Loucy (cell line): ENCODE results near the gene SUN1.
A peak's percentile ranks its signal among the peaks of the same experiment; 100 is the strongest.

Experiments
- H2AFZ ChIP-seq: fragments of 200-600 bp; sonication (generic); 2 replicates; pipeline ENCODE4 v1.6.0; 2016; ENCODE audit warnings: antibody characterized with exemption, mild to moderate bottlenecking, low read length, moderate library complexity
- H3F3A ChIP-seq: fragments of 200-600 bp; 2 replicates; pipeline ENCODE4 v1.6.0; 2016; ENCODE audit warnings: antibody characterized with exemption, low read depth, mild to moderate bottlenecking
- H3K27me3 ChIP-seq: fragments of 200-600 bp; sonication (generic); 2 replicates; pipeline ENCODE4 v1.6.1; 2014; ENCODE audit warnings: low read length, mild to moderate bottlenecking; ENCODE audit not compliant: insufficient read depth, poor library complexity, severe bottlenecking
- H3K36me3 ChIP-seq: fragments of 200-600 bp; sonication (generic); 2 replicates; pipeline ENCODE4 v1.6.1; 2016; ENCODE audit warnings: low read length; ENCODE audit not compliant: insufficient read depth
- H3K4me1 ChIP-seq: fragments of 200-600 bp; sonication (generic); 2 replicates; pipeline ENCODE4 v1.5.1; 2014; ENCODE audit warnings: low read length, mild to moderate bottlenecking; ENCODE audit not compliant: insufficient read depth, poor library complexity, severe bottlenecking
- H3K4me2 ChIP-seq: fragments of 200-600 bp; sonication (generic); 2 replicates; pipeline ENCODE4 v1.6.0; 2014; ENCODE audit warnings: antibody characterized with exemption, low read length, low read depth, mild to moderate bottlenecking; ENCODE audit not compliant: poor library complexity, severe bottlenecking
- H3K4me3 ChIP-seq: fragments of 200-600 bp; sonication (generic); 2 replicates; pipeline ENCODE4 v1.5.1; 2014; ENCODE audit warnings: low read length, mild to moderate bottlenecking, mixed read lengths; ENCODE audit not compliant: poor library complexity, severe bottlenecking
- H3K79me2 ChIP-seq: fragments of 200-600 bp; sonication (generic); 2 replicates; pipeline ENCODE4 v1.6.1; 2014; ENCODE audit warnings: low read length; ENCODE audit not compliant: insufficient read depth
- H3K9ac ChIP-seq: fragments of 200-600 bp; sonication (generic); 2 replicates; pipeline ENCODE4 v1.6.0; 2014; ENCODE audit warnings: mild to moderate bottlenecking, low read depth, low read length, moderate library complexity; ENCODE audit not compliant: poor library complexity, severe bottlenecking
- H3K9me2 ChIP-seq: fragments of 200-600 bp; sonication (generic); replicated peaks from 2 replicates; pipeline ENCODE4 v1.6.1; 2016; ENCODE audit warnings: low read depth, low read length, mixed read lengths
- H3K9me3 ChIP-seq: fragments of 200-600 bp; sonication (generic); 2 replicates; pipeline ENCODE4 v1.6.1; 2014; ENCODE audit warnings: mild to moderate bottlenecking, antibody characterized with exemption, low read length, low read depth; ENCODE audit not compliant: insufficient read depth
- H4K20me1 ChIP-seq: fragments of 200-600 bp; sonication (generic); 2 replicates; pipeline ENCODE4 v1.6.0; 2014; ENCODE audit warnings: antibody characterized with exemption, low read length, mild to moderate bottlenecking; ENCODE audit not compliant: insufficient read depth, poor library complexity, severe bottlenecking
- CTCF ChIP-seq: fragments of 200-600 bp; sonication (generic); conservative IDR thresholded peaks from 2 replicates; pipeline ENCODE4 v1.5.1; 2014; ENCODE audit warnings: mild to moderate bottlenecking, antibody characterized with exemption, low read length
- EZH2phosphoT487 ChIP-seq: fragments of 200-600 bp; IDR thresholded peaks from 2 replicates; pipeline ENCODE4 v1.6.1; 2018; ENCODE audit warnings: antibody characterized with exemption, mild to moderate bottlenecking, moderate library complexity, borderline replicate concordance

SUN1 gene

GRCh38 chr7:876077-876971 is 44.0 kb downstream of the SUN1 start, which contains the start of gene GET4:
Gene GET4 (plus strand): TSS chr7:876554. CDS start chr7:876646, 92 bp downstream.
- H4K20me1 ChIP-seq: peaks cover 31% of the 10 kb centered on the region
- peaks cover 21% of the 10 kb centered on the region for H3K4me1 ChIP-seq
- H3K9ac ChIP-seq: peak within 1 kb of the TSS; percentile 97
- H2AFZ ChIP-seq: peak within 1 kb of the TSS; percentile 76
- H3K9me3 ChIP-seq: no peaks in the 10 kb centered on the region
- peak within 1 kb of the TSS; percentile 95 for H3K4me3 ChIP-seq
- H3K27me3 ChIP-seq: no peaks in the 10 kb centered on the region
- H3K36me3 ChIP-seq: peaks cover 16% of the 10 kb centered on the region; the same call in 1 of the 2 replicates
- no peaks in the 10 kb centered on the region for H3K9me2 ChIP-seq
- H3F3A ChIP-seq: peaks cover 19% of the 10 kb centered on the region
- H3K79me2 ChIP-seq: peaks cover 44% of the 10 kb centered on the region
- no peak for TF ChIP-seq CTCF
- peak within 1 kb of the TSS; percentile 93 for H3K4me2 ChIP-seq

GRCh38 chr7:876972-877311 is 44.7 kb downstream of the SUN1 start:
- TF ChIP-seq CTCF (no peak), EZH2phosphoT487 (no peak)

GRCh38 chr7:877312-878232 is 45.3 kb downstream of the SUN1 start:
- peaks cover 6% of the 10 kb centered on the region; the same call in 1 of the 2 replicates for H3K36me3 ChIP-seq
- no peak for TF ChIP-seq CTCF
- no peak for TF ChIP-seq EZH2phosphoT487
- H3K79me2 ChIP-seq: peaks cover 57% of the 10 kb centered on the region
- H2AFZ ChIP-seq: no peak overlapping the region
- peak overlapping the region; percentile 97 for H3K9ac ChIP-seq
- H3F3A ChIP-seq: peaks cover 19% of the 10 kb centered on the region
- H3K4me1 ChIP-seq: peaks cover 21% of the 10 kb centered on the region
- H3K9me3 ChIP-seq: no peaks in the 10 kb centered on the region
- peak overlapping the region; percentile 93 for H3K4me2 ChIP-seq
- H4K20me1 ChIP-seq: peaks cover 41% of the 10 kb centered on the region
- H3K4me3 ChIP-seq: peak overlapping the region; percentile 95
- H3K27me3 ChIP-seq: no peaks in the 10 kb centered on the region
- no peaks in the 10 kb centered on the region for H3K9me2 ChIP-seq

More at GRCh38 chr7:876972-877311, 44.7 kb downstream of the SUN1 start:
- H2AFZ ChIP-seq: peak overlapping the region; percentile 76
- peaks cover 36% of the 10 kb centered on the region for H4K20me1 ChIP-seq
- peak overlapping the region; percentile 93 for H3K4me2 ChIP-seq
- H3K36me3 ChIP-seq: peaks cover 12% of the 10 kb centered on the region; the same call in 1 of the 2 replicates
- no peaks in the 10 kb centered on the region for H3K9me2 ChIP-seq
- peak overlapping the region; percentile 95 for H3K4me3 ChIP-seq
- H3K9ac ChIP-seq: peak overlapping the region; percentile 97
- H3K4me1 ChIP-seq: peaks cover 21% of the 10 kb centered on the region
- H3K79me2 ChIP-seq: peaks cover 51% of the 10 kb centered on the region
- H3K9me3 ChIP-seq: no peaks in the 10 kb centered on the region
- H3K27me3 ChIP-seq: no peaks in the 10 kb centered on the region
- H3F3A ChIP-seq: peaks cover 19% of the 10 kb centered on the region
